ENCODE data around the gene CSNK1G2. TPM values are rescaled to one million over a fixed set of nuclear protein-coding genes. Genes with fewer than 3 reads are reported as not detected.

Gene CSNK1G2
- total and polyA plus RNA-seq, 7 donors: 22.3 to 49.8 (median 33.2) TPM

DNA sequence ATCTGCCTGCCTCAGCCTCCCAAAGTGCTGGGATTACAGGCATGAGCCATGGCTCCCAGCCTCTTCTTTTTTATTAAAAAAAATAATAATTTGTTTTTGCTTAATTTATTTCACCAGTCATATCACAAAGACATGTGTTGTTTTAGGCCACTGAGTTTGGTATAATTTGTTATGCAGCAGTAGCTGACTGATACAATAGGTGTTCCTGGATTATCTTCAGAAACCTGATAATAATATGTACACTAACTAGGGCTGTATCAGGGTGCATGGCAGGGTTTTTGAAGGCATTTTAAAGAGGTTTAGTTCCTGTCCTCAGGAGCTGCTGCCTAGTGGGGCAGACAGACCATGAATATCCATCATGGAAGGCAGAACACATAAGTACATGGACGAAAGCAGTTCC lies 9.5 kb upstream of the CSNK1G2 start:
- H3K9me3 ChIP-seq: no peaks in the 10 kb centered on the region
- intact Hi-C loops (cut with DNase I): loop anchor here in 1 of 2 donors (5.0 kb wide), 1 partner anchor 86 kb away; the partner anchor contains the start of gene BTBD2
- no peak overlapping the region for H3K4me3 ChIP-seq
- H3K27me3 ChIP-seq (ENCODE audit: insufficient read depth in 3 of 3, low read length in 2 of 3): no peaks in the 10 kb centered on the region
- ATAC-seq: no peak
- TF ChIP-seq, protein P1, sequence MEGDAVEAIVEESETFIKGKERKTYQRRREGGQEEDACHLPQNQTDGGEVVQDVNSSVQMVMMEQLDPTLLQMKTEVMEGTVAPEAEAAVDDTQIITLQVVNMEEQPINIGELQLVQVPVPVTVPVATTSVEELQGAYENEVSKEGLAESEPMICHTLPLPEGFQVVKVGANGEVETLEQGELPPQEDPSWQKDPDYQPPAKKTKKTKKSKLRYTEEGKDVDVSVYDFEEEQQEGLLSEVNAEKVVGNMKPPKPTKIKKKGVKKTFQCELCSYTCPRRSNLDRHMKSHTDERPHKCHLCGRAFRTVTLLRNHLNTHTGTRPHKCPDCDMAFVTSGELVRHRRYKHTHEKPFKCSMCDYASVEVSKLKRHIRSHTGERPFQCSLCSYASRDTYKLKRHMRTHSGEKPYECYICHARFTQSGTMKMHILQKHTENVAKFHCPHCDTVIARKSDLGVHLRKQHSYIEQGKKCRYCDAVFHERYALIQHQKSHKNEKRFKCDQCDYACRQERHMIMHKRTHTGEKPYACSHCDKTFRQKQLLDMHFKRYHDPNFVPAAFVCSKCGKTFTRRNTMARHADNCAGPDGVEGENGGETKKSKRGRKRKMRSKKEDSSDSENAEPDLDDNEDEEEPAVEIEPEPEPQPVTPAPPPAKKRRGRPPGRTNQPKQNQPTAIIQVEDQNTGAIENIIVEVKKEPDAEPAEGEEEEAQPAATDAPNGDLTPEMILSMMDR (IDR thresholded peaks at IDR 0.05): no peak
- H3K27ac ChIP-seq: no peak overlapping the region
- H3K36me3 ChIP-seq (ENCODE audit: insufficient read depth in 1 of 2, low read depth in 1 of 2): no peaks in the 10 kb centered on the region
- peaks cover 11% of the 10 kb centered on the region for H3K4me1 ChIP-seq
- no peak for DNase-seq
- 92 to 93% (median 93%) methylated on average over 1 of the region's 1 CpG for WGBS, 3 donors

DNA sequence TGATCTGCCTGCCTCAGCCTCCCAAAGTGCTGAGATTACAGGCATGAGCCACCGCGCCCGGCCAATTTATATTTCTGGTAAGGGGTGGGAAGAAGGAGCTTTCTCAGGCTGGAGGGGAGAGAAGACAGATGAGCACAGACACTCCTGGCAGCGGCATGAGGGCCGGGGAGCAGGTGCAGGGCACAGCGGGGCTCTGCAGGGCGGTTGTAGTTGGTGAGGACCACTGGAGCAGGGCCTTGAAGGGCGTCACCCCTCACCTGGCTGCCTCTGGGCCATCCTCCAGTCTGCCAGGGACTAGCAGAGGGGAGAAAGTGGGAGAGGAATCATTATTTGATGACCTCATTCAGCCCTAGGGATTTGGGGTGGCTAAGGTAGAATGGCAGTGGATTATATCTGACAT lies 8.6 kb upstream of the CSNK1G2 start:
- intact Hi-C loops (cut with DNase I): loop anchor here in 1 of 2 donors (5.0 kb wide), 1 partner anchor 85 kb away; the partner anchor contains the start of gene BTBD2
- Histone ChIP-seq H3K27ac (no peak overlapping the region), H3K4me3 (no peak overlapping the region), H3K9me3 (no peaks in the 10 kb centered on the region), H3K4me1 (peaks cover 11% of the 10 kb centered on the region), H3K36me3 (ENCODE audit: insufficient read depth in 1 of 2, low read depth in 1 of 2) (no peaks in the 10 kb centered on the region), H3K27me3 (ENCODE audit: insufficient read depth in 3 of 3, low read length in 2 of 3) (no peaks in the 10 kb centered on the region)
- WGBS, 3 donors: 80 to 87% (median 82%) methylated on average over 8 of the region's 8 CpGs
- TF ChIP-seq, protein P1 (IDR thresholded peaks at IDR 0.05): no peak
- no peak for ATAC-seq
- DNase-seq: no peak

DNA sequence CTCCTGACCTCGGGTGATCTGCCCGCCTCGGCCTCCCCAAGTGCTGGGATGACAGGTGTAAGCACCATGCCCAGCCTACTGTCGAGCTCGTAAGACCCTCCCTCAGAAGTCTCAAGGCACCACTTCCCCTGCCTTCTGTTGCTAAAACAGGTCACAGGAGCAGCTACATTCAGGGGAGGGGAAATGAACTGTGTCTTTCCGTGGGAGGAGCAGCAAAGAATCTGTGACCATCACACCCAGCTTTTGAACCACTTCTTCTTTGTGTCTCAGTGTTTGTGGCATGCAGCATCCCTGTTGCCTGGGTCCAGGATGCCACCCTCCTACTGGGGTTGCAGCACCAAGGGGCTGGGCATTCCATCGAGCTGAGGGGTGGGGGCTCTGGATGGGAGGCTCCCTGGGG lies 7.7 kb upstream of the CSNK1G2 start:
- DNase-seq: no peak
- Histone ChIP-seq H3K27me3 (ENCODE audit: insufficient read depth in 3 of 3, low read length in 2 of 3) (no peaks in the 10 kb centered on the region), H3K27ac (no peak overlapping the region), H3K36me3 (ENCODE audit: insufficient read depth in 1 of 2, low read depth in 1 of 2) (no peaks in the 10 kb centered on the region), H3K4me3 (no peak overlapping the region), H3K9me3 (no peaks in the 10 kb centered on the region), H3K4me1 (peaks cover 11% of the 10 kb centered on the region)
- intact Hi-C loops (cut with DNase I): loop anchor here in 1 of 2 donors (5.0 kb wide), 1 partner anchor 84 kb away; the partner anchor contains the start of gene BTBD2
- WGBS, 3 donors: 67 to 69% (median 67%) methylated on average over 7 of the region's 7 CpGs
- TF ChIP-seq, protein P1 (IDR thresholded peaks at IDR 0.05): no peak
- no peak for ATAC-seq

DNA sequence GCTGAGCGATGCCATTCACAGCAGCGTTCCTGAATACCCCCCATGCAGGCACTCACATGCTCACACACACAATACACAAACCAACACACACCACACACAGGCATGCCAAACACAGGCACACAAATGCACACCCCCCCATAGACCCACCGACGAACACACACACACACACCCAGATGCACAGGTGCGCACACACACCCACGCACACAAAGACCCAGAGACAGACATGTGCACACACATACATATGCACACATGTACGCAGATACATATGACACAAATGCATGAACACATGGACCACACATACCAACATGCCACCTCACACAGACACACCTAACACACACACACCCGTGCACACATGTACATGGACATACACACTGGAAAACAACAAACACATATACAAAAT lies 7.0 kb upstream of the CSNK1G2 start:
- TF ChIP-seq, protein P1 (IDR thresholded peaks at IDR 0.05): no peak
- no peaks in the 10 kb centered on the region for H3K27me3 ChIP-seq (ENCODE audit: insufficient read depth in 3 of 3, low read length in 2 of 3)
- H3K4me3 ChIP-seq: no peak overlapping the region
- H3K27ac ChIP-seq: no peak overlapping the region
- no peak for ATAC-seq
- no peak for DNase-seq
- H3K36me3 ChIP-seq (ENCODE audit: insufficient read depth in 1 of 2, low read depth in 1 of 2): no peaks in the 10 kb centered on the region
- no peaks in the 10 kb centered on the region for H3K9me3 ChIP-seq
- H3K4me1 ChIP-seq: peaks cover 11% of the 10 kb centered on the region
- WGBS, 3 donors: 88 to 95% (median 90%) methylated on average over 8 of the region's 8 CpGs
- intact Hi-C loops (cut with DNase I): loop anchor here in 1 of 2 donors (5.0 kb wide), 1 partner anchor 83 kb away; the partner anchor contains the start of gene BTBD2
